ENCODE measurements around the gene PFN3.
"Not testable (repeated sequence)": the region's sequence is repeated elsewhere in the genome, so short reads cannot be mapped to it uniquely, and the experiment has no call there.

GRCh38 chr5:177417081-177417480, 16.6 kb upstream of the PFN3 start:
- TF ChIP-seq CTCF, EZH2 (IDR thresholded peaks at IDR 0.05): not testable (repeated sequence)
